Thyroid gland (tissue), 4 donors: ENCODE results near the gene TSC22D3.

ENCODE experiments used
- CTCF ChIP-seq, 6 experiments: fragments of 200-600 bp in 3 of 6; fragments of 450-650 bp in 3 of 6; sonication (generic) in 3 of 6; IDR thresholded peaks; one replicate each; pipeline ENCODE4 v1.5.1; 2016 to 2019; ENCODE audit warnings: antibody characterized with exemption in 6 of 6, mild to moderate bottlenecking in 2 of 6, inconsistent platforms in 1 of 6, moderate library complexity in 1 of 6
- POLR2A ChIP-seq, 2 donors: fragments of 450-650 bp; IDR thresholded peaks; one replicate each; pipeline ENCODE4 v1.6.1; 2017; ENCODE audit warnings: antibody characterized with exemption in 2 of 2, mild to moderate bottlenecking in 2 of 2, moderate library complexity in 1 of 2

- no peak for TF ChIP-seq POLR2A (IDR thresholded peaks at IDR 0.05)
- no peak for TF ChIP-seq CTCF (IDR thresholded peaks at IDR 0.05)
Observed at GRCh38 chrX:107726816-107727534, 48.6 kb downstream of the TSC22D3 start.
